GM12878 (cell line): ENCODE measurements around the gene NEGR1. TPM values are rescaled to one million over a fixed set of nuclear protein-coding genes. Genes with fewer than 3 reads are reported as not detected.

ENCODE experiments used
- ATAC-seq: fragments of 200-7000 bp; cut with Tn5 transposase; 3 replicates; pipeline ENCODE4 v1.9.1; 2020; ENCODE audit warnings: mild to moderate bottlenecking, moderate library complexity
- BruUV-seq: library from RNA; stranded (reverse); fragments of 400-500 nt; replicated peaks from 2 replicates; lab custom pipeline; 2021; lab: Mats Ljungman, UMichigan
- CTCF ChIA-PET: fragments of 300-600 bp; sonication (Branson Sonifier 250); formaldehyde crosslinking; extraction: SDS; loops from one replicate; lab custom pipeline; 2021; ENCODE audit warnings: inconsistent platforms; lab: Yijun Ruan, JAX
- POLR2A ChIA-PET: fragments of 350-600 bp; formaldehyde crosslinking; extraction: SDS; loops from one replicate; lab custom pipeline; 2021; ENCODE audit warnings: inconsistent platforms; lab: Charles Lee
- RAD21 ChIA-PET: fragments of 300-600 bp; sonication (Branson Sonifier 250); formaldehyde crosslinking; loops from one replicate; lab custom pipeline; 2023; ENCODE audit warnings: antibody characterized with exemption; ENCODE audit not compliant: unreplicated experiment; lab: Charles Lee
- SMC1A ChIA-PET: fragments of 300-600 bp; sonication (Branson Sonifier 250); formaldehyde crosslinking; loops from one replicate; lab custom pipeline; 2023; ENCODE audit not compliant: unreplicated experiment, uncharacterized antibody; lab: Charles Lee
- DNase-seq: peaks from one replicate; pipeline ENCODE4 v3.0.0-alpha.2; 2011; ENCODE audit warnings: low read depth, low spot score
- FAIRE-seq: peaks from 3 replicates; lab custom pipeline; 2011; peaks lifted over from hg19 to GRCh38; lab: Jason Lieb, UNC
- H2AFZ ChIP-seq: 2 replicates; pipeline ENCODE4 v1.6.0; 2011; ENCODE audit warnings: low read depth, low read length, control low read depth; ENCODE audit not compliant: control insufficient read depth
- H3K27ac ChIP-seq: 2 replicates; pipeline ENCODE4 v1.5.1; 2011; ENCODE audit warnings: control low read depth; ENCODE audit not compliant: control insufficient read depth, insufficient read depth
- H3K27me3 ChIP-seq, 2 experiments: replicated peaks in 1 of 2; 2 replicates each; pipeline versions ENCODE4 v1.6.0 to v1.6.1; 2011; ENCODE audit warnings: low read length in 1 of 2; ENCODE audit not compliant: control insufficient read depth in 2 of 2, insufficient read depth in 2 of 2
- H3K36me3 ChIP-seq, 2 experiments: 2 replicates each; pipeline ENCODE4 v1.5.1; 2011; ENCODE audit warnings: low read length in 1 of 2; ENCODE audit not compliant: control insufficient read depth in 2 of 2, insufficient read depth in 2 of 2
- H3K4me1 ChIP-seq: 2 replicates; pipeline ENCODE4 v1.6.1; 2011; ENCODE audit warnings: mild to moderate bottlenecking, low read length, moderate library complexity, mixed read lengths; ENCODE audit not compliant: control insufficient read depth, insufficient read depth
- H3K4me2 ChIP-seq: 2 replicates; pipeline ENCODE4 v1.6.0; 2011; ENCODE audit warnings: control low read depth; ENCODE audit not compliant: control insufficient read depth, insufficient read depth
- H3K4me3 ChIP-seq: fragments of 200-600 bp; sonication (generic); 2 replicates; pipeline ENCODE4 v1.5.1; 2016
- H3K79me2 ChIP-seq: 2 replicates; pipeline ENCODE4 v1.6.0; 2011; ENCODE audit warnings: low read length; ENCODE audit not compliant: control insufficient read depth, insufficient read depth
- H3K9ac ChIP-seq: 2 replicates; pipeline ENCODE4 v1.8.0; 2011; ENCODE audit warnings: low read length, control low read depth, mixed read lengths; ENCODE audit not compliant: control insufficient read depth, insufficient read depth
- H3K9me3 ChIP-seq: replicated peaks from 3 replicates; pipeline ENCODE4 v1.5.1; 2011; ENCODE audit warnings: mild to moderate bottlenecking, low read length; ENCODE audit not compliant: control insufficient read depth, insufficient read depth
- H4K20me1 ChIP-seq: 2 replicates; pipeline ENCODE4 v1.6.0; 2011; ENCODE audit not compliant: control insufficient read depth, insufficient read depth
- BMI1 ChIP-seq: fragments of 450-650 bp; IDR thresholded peaks from 2 replicates; pipeline ENCODE4 v1.6.1; 2016; ENCODE audit warnings: mild to moderate bottlenecking, moderate library complexity, borderline replicate concordance
- FOXK2 ChIP-seq: fragments of 450-650 bp; IDR thresholded peaks from 2 replicates; pipeline ENCODE4 v1.6.1; 2017; ENCODE audit warnings: mild to moderate bottlenecking, moderate library complexity
- KAT2A ChIP-seq: conservative IDR thresholded peaks from 2 replicates; pipeline ENCODE4 v1.6.1; 2011; ENCODE audit warnings: low read depth, low read length; ENCODE audit not compliant: control insufficient read depth
- LARP7 ChIP-seq: fragments of 450-650 bp; IDR thresholded peaks from 2 replicates; pipeline ENCODE4 v1.6.1; 2017; ENCODE audit warnings: mild to moderate bottlenecking
- RAD51 ChIP-seq: fragments of 450-650 bp; IDR thresholded peaks from 2 replicates; pipeline ENCODE4 v1.6.1; 2016; ENCODE audit warnings: moderate library complexity, mild to moderate bottlenecking, inconsistent platforms
- SRF ChIP-seq, 2 experiments: IDR thresholded peaks; 2 replicates each; pipeline ENCODE4 v1.6.1; 2011; ENCODE audit warnings: low read depth in 2 of 2, low read length in 2 of 2, mild to moderate bottlenecking in 1 of 2, moderate library complexity in 1 of 2
- ZNF592 ChIP-seq: fragments of 450-650 bp; IDR thresholded peaks from 2 replicates; pipeline ENCODE4 v1.6.1; 2017; ENCODE audit warnings: mild to moderate bottlenecking, moderate library complexity
- WGBS: methylation state at CpG from one replicate; pipeline ENCODE4 v1.1.6; 2016; ENCODE audit warnings: low lambda C conversion rate; ENCODE audit not compliant: insufficient replicate concordance, insufficient coverage; ENCODE audit errors: missing lambda C conversion rate; 5-methylcytosine and 5-hydroxymethylcytosine counted together
- in situ Hi-C: fragments of 300-500 bp; cut with MboI; formaldehyde crosslinking; loops from 9 replicates; pipeline ENCODE4 v1.14.3; 2018; ENCODE audit warnings: mixed read lengths
- intact Hi-C: fragments of 100-400 bp; cut with micrococcal nuclease; formaldehyde crosslinking; loops from one replicate; pipeline ENCODE4 v1.14.2; 2022; ENCODE audit not compliant: unreplicated experiment
- polyA plus RNA-seq, 11 experiments: library from polyadenylated mRNA; depleted of rRNA in 4 of 11; unstranded in 6 of 11; stranded (reverse) in 5 of 11; fragments of >200 nt; fragmentation: Nextera tagmentation in 4 of 11; fragmentation: Illumina TruSeq in 1 of 11; extraction: Ambion mirVana in 4 of 11; extraction: Trizol in 1 of 11; gene quantifications; 1 replicate in 1 of 11; 2 replicates in 10 of 11; pipeline versions ENCODE4 v1.2.1 to v1.2.3, GENCODE V29; 2011 to 2016; ENCODE audit warnings: inconsistent platforms in 2 of 11, missing spikeins in 2 of 11, low read depth in 1 of 11
- total RNA-seq, 4 experiments: library from RNA; depleted of rRNA in 3 of 4; stranded (reverse); fragments of >200 nt in 3 of 4; fragmentation: Illumina TruSeq in 1 of 4; extraction: Trizol in 1 of 4; gene quantifications; 2 replicates each; pipeline versions ENCODE4 v1.2.1 to v1.2.3, GENCODE V29; 2013 to 2021

NEGR1 gene
- total and polyA plus RNA-seq, 10 of the 15 experiments (the other 5 are each of a cell fraction or from before 2014, with no cell fraction given) = under 0.01 to 0.03 (median 0.01) TPM; not detected in 7

- ChIA-PET RAD21 (no interaction called here), POLR2A (no interaction called here), SMC1A (no interaction called here), CTCF (interaction anchor here (0.6 kb wide), 1 partner anchor 39 kb away, joined by 3 read pairs; no protein-coding TSS in a partner anchor)
- Histone ChIP-seq H3K79me2 (no peaks in the 10 kb centered on the region), H3K9me3 (no peaks in the 10 kb centered on the region), H3K4me2 (no peak overlapping the region), H3K36me3 (no peaks in the 10 kb centered on the region), H3K27ac (no peak overlapping the region), H3K9ac (no peak overlapping the region), H3K4me3 (no peak overlapping the region), H2AFZ (no peak overlapping the region), H3K27me3 (no peaks in the 10 kb centered on the region), H4K20me1 (no peaks in the 10 kb centered on the region), H3K4me1 (no peaks in the 10 kb centered on the region)
- intact Hi-C loops (no loop called here), in situ Hi-C loops (no loop called here)
- no TSS peak for BruUV-seq
- FAIRE-seq (no peak), ATAC-seq (no peak), DNase-seq (no peak)
- 0% methylated on average over 3 of the region's 3 CpGs for WGBS
- no peak for TF ChIP-seq RAD51
- no peak for TF ChIP-seq SRF (IDR thresholded peaks at IDR 0.05; ENCODE audit: low read depth in 2 of 2, low read length in 2 of 2)
- TF ChIP-seq FOXK2 = no peak
- no peak for TF ChIP-seq LARP7
- TF ChIP-seq ZNF592 = no peak
- no peak for TF ChIP-seq KAT2A
- TF ChIP-seq BMI1 = no peak
Measured at GRCh38 chr1:72064196-72065075, 217.9 kb downstream of the NEGR1 start.
